ENCODE measurements around the gene TCEAL3.

GRCh38 chrX:103658681-103659433, 51.1 kb downstream of the TCEAL3 start:
- TF ChIP-seq EZH2 (IDR thresholded peaks at IDR 0.05; ENCODE audit: borderline replicate concordance, low read length) (no peak), CTCF (conservative IDR thresholded peaks at IDR 0.05 in 1 of 2, IDR thresholded peaks at IDR 0.05 in 1 of 2; ENCODE audit: extremely low read depth in 1 of 2, insufficient read depth in 1 of 2, low read depth in 1 of 2, low read length in 2 of 2) (no peak)
